ENCODE measurements around the gene ATP10A.

GRCh38 chr15:25799906-25800700 lies 63.0 kb downstream of the ATP10A start:
- TF ChIP-seq POLR2AphosphoS5 (IDR thresholded peaks at IDR 0.05; ENCODE audit: low read depth, low read length) (no peak), CTCF (IDR thresholded peaks at IDR 0.05) (no peak), USF2 (IDR thresholded peaks at IDR 0.05; ENCODE audit: borderline replicate concordance, low read depth, low read length) (no peak), PBX3 (IDR thresholded peaks at IDR 0.05) (no peak), NFIC (IDR thresholded peaks at IDR 0.05; ENCODE audit: borderline replicate concordance) (no peak), EP300 (IDR thresholded peaks at IDR 0.05; ENCODE audit: borderline replicate concordance in 1 of 2, low read depth in 1 of 2, low read length in 1 of 2) (no peak), GATA2 (CRISPR knock-in tag; IDR thresholded peaks at IDR 0.05) (no peak), RXRA (IDR thresholded peaks at IDR 0.05; ENCODE audit: borderline replicate concordance, low read depth) (no peak), CHD2 (IDR thresholded peaks at IDR 0.05; ENCODE audit: low read length, partially characterized antibody) (no peak), IRF3 (IDR thresholded peaks at IDR 0.05; ENCODE audit: low read depth, low read length) (no peak), EZH2phosphoT487 (IDR thresholded peaks at IDR 0.05; ENCODE audit: borderline replicate concordance, low read depth) (no peak)
